Activated T-cell treated with anti-CD3 and anti-CD28 coated beads for 4 hours (primary cell): ENCODE results near the gene SLC30A9.

Experiments
- DNase-seq: peaks from one replicate; pipeline ENCODE4 v3.0.0-alpha.2; 2020

SLC30A9 gene

GRCh38 chr4:42008011-42008786 lies 17.9 kb downstream of the SLC30A9 start:
- DNase-seq, result no peak

GRCh38 chr4:42015438-42015837 lies 25.1 kb downstream of the SLC30A9 start:
- DNase-seq, result no peak

- DNase-seq, result no peak
Measured at GRCh38 chr4:42018451-42018850, 28.1 kb downstream of the SLC30A9 start.

- no peak for DNase-seq
Measured at GRCh38 chr4:42048394-42048793, 58.1 kb downstream of the SLC30A9 start.

GRCh38 chr4:42050516-42051249 lies 60.4 kb downstream of the SLC30A9 start:
- no peak for DNase-seq

GRCh38 chr4:42066402-42066801 lies 76.1 kb downstream of the SLC30A9 start:
- no peak for DNase-seq

GRCh38 chr4:42067264-42067663 lies 76.9 kb downstream of the SLC30A9 start:
- no peak for DNase-seq

GRCh38 chr4:42070463-42070862 lies 80.1 kb downstream of the SLC30A9 start:
- no peak for DNase-seq

GRCh38 chr4:42074294-42074693 lies 84.0 kb downstream of the SLC30A9 start:
- no peak for DNase-seq

GRCh38 chr4:42078184-42078801 lies 88.0 kb downstream of the SLC30A9 start:
- no peak for DNase-seq

GRCh38 chr4:42080306-42080705 lies 90.0 kb downstream of the SLC30A9 start:
- no peak for DNase-seq

GRCh38 chr4:42083816-42084215 lies 93.5 kb downstream of the SLC30A9 start:
- no peak for DNase-seq

GRCh38 chr4:42088386-42088785 lies 98.1 kb downstream of the SLC30A9 start:
- DNase-seq, result no peak

- DNase-seq, result no peak
Measured at GRCh38 chr4:42101446-42101975, 111.2 kb downstream of the SLC30A9 start.

- DNase-seq, result no peak
Measured at GRCh38 chr4:42104521-42104920, 114.2 kb downstream of the SLC30A9 start.

GRCh38 chr4:42112846-42113245 lies 122.5 kb downstream of the SLC30A9 start:
- no peak for DNase-seq

- DNase-seq, result no peak
Measured at GRCh38 chr4:42119886-42120285, 129.6 kb downstream of the SLC30A9 start.

GRCh38 chr4:42122237-42122636 lies 131.9 kb downstream of the SLC30A9 start:
- no peak for DNase-seq

GRCh38 chr4:42123071-42123644 lies 132.8 kb downstream of the SLC30A9 start:
- no peak for DNase-seq

- no peak for DNase-seq
Measured at GRCh38 chr4:42132099-42132498, 141.8 kb downstream of the SLC30A9 start.

- DNase-seq, result no peak
Measured at GRCh38 chr4:42133006-42133405, 142.7 kb downstream of the SLC30A9 start.

GRCh38 chr4:42136371-42136770 lies 146.0 kb downstream of the SLC30A9 start:
- no peak for DNase-seq
